HG02852 (cell line): ENCODE results near the gene PCDHGB4.
"Not testable (repeated sequence)": the region's sequence is repeated elsewhere in the genome, so short reads cannot be mapped to it uniquely, and the experiment has no call there.

Experiments
- ATAC-seq: cut with Tn5 transposase; IDR thresholded peaks from one replicate; pipeline ENCODE4 v1.9.1; 2021; ENCODE audit warnings: mild to moderate bottlenecking, moderate library complexity; ENCODE audit not compliant: unreplicated experiment

The PCDHGB4 gene

GRCh38 chr5:141387557-141388311 is at the start of gene PCDHGB4:
TSS of gene PCDHGB4 (plus strand) at chr5:141387698. CDS start at chr5:141387885, 187 bp downstream.
- ATAC-seq, result peak; percentile 87

GRCh38 chr5:141338538-141339306 is 48.8 kb upstream of the PCDHGB4 start, which contains the start of gene PCDHGA2:
TSS of gene PCDHGA2 (plus strand) at chr5:141338760.
- ATAC-seq, result no peak

- not testable (repeated sequence) for ATAC-seq
Observed at GRCh38 chr5:141340781-141341354, 46.6 kb upstream of the PCDHGB4 start.

- no peak for ATAC-seq
Observed at GRCh38 chr5:141342773-141343172, 44.7 kb upstream of the PCDHGB4 start.

GRCh38 chr5:141343242-141343952 is 44.1 kb upstream of the PCDHGB4 start, which contains the start of gene PCDHGA3:
TSS of gene PCDHGA3 (plus strand) at chr5:141343829. CDS start at chr5:141344034, 205 bp downstream.
- no peak for ATAC-seq

GRCh38 chr5:141343953-141344463 is 43.5 kb upstream of the PCDHGB4 start:
- ATAC-seq, result no peak

- no peak for ATAC-seq
Observed at GRCh38 chr5:141345327-141345726, 42.2 kb upstream of the PCDHGB4 start.

- not testable (repeated sequence) for ATAC-seq
Observed at GRCh38 chr5:141346017-141346416, 41.5 kb upstream of the PCDHGB4 start.

- no peak for ATAC-seq
Observed at GRCh38 chr5:141349917-141350619, 37.4 kb upstream of the PCDHGB4 start, which contains the start of gene PCDHGB1. TSS of gene PCDHGB1 (plus strand) at chr5:141350099. CDS start at chr5:141350261, 162 bp downstream.

GRCh38 chr5:141351591-141351990 is 35.9 kb upstream of the PCDHGB4 start:
- ATAC-seq, result no peak

GRCh38 chr5:141354900-141355469 is 32.5 kb upstream of the PCDHGB4 start, which contains the start of gene PCDHGA4:
TSS of gene PCDHGA4 (plus strand) at chr5:141355021. CDS start at chr5:141355108, 87 bp downstream.
- ATAC-seq, result no peak

- no peak for ATAC-seq
Observed at GRCh38 chr5:141355641-141356040, 31.9 kb upstream of the PCDHGB4 start.

- ATAC-seq, result no peak
Observed at GRCh38 chr5:141356133-141356532, 31.4 kb upstream of the PCDHGB4 start.

- ATAC-seq, result no peak
Observed at GRCh38 chr5:141356950-141357349, 30.5 kb upstream of the PCDHGB4 start.

- no peak for ATAC-seq
Observed at GRCh38 chr5:141359790-141360426, 27.6 kb upstream of the PCDHGB4 start, which contains the start of gene PCDHGB2. TSS of gene PCDHGB2 (plus strand) at chr5:141359994. CDS start at chr5:141360136, 142 bp downstream.

- no peak for ATAC-seq
Observed at GRCh38 chr5:141360685-141361084, 26.8 kb upstream of the PCDHGB4 start.

- ATAC-seq, result no peak
Observed at GRCh38 chr5:141362719-141363118, 24.8 kb upstream of the PCDHGB4 start.

GRCh38 chr5:141363952-141364660 is 23.4 kb upstream of the PCDHGB4 start, which contains the start of gene PCDHGA5:
TSS of gene PCDHGA5 (plus strand) at chr5:141364162. CDS start at chr5:141364331, 169 bp downstream.
- ATAC-seq, result no peak
